Activated CD8-positive, alpha-beta memory T cell treated with anti-CD3 and anti-CD28 coated beads, Interleukin-2, amount 50 U/mL, for 48 hours (primary cell): ENCODE data around the gene CLCN6.
A peak's percentile ranks its signal among the peaks of the same experiment; 100 is the strongest.

ENCODE experiments used
- DNase-seq: peaks from one replicate; pipeline ENCODE4 v3.0.0-alpha.2; 2020

CLCN6 gene

DNA sequence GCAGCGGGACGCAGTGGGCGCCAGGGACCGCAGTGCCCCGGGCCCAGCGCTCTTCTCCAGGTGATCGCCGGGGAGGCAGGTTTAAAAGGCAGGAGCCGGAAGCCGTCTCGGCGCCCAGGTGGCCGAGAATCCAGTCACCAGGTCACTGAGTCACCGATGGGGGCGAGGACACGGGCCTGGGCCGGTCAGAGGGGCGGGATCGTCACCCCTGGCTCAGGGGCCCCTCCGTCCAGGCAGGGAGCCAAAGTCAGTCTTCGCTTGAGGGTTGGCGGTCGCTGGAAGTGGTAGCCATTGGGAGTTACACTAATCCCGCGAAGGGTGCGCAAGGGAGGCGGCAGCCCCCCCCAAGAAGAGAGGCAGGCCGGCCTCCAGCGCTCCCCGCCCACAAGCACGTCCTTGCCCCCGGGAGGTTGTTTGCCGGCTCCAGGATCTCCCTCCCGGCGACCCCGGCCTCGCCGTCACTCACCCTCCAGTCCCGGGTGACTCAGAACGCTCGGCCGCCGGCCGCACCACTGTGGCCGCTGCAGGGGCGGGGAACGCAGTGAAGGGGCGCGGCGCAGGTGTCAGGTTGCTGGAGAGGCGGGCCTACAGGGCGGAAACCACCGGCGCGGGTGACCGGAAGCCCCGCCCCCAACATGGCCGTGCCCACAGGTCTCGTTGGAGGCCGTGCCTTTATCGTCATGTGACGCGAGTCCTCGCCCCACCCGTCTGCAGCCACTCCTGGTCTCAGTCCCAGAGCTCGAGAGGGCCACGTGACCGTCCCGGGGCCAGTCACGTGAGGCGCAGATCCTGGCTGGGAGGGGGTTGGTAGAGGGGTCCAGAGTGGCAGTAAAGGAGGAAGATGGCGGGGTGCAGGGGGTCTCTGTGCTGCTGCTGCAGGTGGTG is at the start of gene CLCN6, which contains the start of gene MTHFR:
CLCN6 (plus strand) TSS at position 770 of the 885 bp plus-strand sequence; CDS start at position 842, 72 bp downstream.
MTHFR (minus strand) TSS at position 543 of the 885 bp plus-strand sequence. CDS start 2,848 bp downstream, outside the sequence.
- DNase-seq, result peak; percentile 98

GRCh38 chr1:11757047-11757446 is 48.9 kb upstream of the CLCN6 start:
- no peak for DNase-seq

DNA sequence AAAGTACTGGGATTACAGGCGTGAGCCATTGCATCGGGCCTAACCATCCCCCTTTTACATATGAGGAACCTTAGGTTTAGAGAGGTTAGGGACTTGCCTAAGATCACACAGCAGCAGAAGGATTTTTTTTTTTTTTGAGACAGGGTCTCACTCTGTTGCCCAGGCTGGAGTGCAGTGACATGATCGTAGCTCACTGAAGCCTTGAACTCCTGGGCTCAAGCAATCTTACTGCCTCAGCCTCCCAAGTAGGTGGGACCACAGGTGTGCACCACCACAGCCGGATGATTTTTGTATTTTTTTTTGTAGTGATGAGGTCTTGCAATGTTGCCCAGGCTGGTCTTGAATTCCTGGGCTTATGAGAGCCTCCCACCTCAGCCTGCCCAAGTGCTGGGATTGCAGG is 46.2 kb upstream of the CLCN6 start:
- DNase-seq, result no peak

- no peak for DNase-seq
Observed at GRCh38 chr1:11761285-11761684, 44.7 kb upstream of the CLCN6 start.

GRCh38 chr1:11761988-11762406 is 44.0 kb upstream of the CLCN6 start, which contains the start of gene C1orf167:
TSS of gene C1orf167 (plus strand) at chr1:11762193. CDS start at chr1:11764401, 2,208 bp downstream.
- DNase-seq, result peak; percentile 69

DNA sequence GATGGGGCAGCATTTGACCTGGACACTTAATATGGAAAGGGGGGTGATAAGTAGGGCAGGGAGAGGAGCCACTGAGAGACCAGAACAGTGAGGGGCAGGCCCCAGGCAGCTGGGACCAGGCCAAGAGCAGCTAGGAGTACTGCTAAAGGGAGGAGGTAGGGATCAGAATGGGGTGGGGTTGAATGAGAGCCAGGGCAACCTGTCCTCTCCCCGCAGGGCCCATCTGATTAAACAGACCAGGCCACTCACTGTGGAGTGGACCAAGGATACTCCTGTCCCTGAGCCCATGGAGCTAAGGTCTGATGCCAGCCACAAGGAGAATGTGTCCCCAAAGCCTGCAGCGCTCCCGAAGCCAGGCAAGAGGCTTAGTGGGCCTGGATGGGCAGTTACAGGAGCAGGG is 41.9 kb upstream of the CLCN6 start:
- DNase-seq, result no peak

DNA sequence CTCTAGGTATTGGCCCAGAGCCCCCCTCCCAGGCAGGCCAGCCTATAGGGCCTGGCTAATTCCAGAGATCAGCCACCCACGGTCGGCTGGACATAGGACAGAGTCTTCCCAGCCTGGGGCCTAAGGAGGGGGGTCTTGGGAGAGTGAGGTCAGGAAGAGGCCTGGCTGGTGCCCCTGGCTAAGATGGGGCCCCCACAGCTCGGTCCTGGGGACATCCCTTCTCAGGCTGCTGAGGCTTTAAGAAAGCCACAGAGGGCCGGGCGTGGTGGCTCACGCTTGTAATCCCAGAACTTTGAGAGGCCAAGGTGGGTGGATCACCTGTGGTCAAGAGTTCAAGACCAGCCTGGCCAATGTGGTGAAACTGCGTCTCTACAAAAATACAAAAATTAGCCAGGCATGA is 41.5 kb upstream of the CLCN6 start:
- no peak for DNase-seq

GRCh38 chr1:11765661-11766428 is 40.1 kb upstream of the CLCN6 start:
- DNase-seq, result no peak

DNA sequence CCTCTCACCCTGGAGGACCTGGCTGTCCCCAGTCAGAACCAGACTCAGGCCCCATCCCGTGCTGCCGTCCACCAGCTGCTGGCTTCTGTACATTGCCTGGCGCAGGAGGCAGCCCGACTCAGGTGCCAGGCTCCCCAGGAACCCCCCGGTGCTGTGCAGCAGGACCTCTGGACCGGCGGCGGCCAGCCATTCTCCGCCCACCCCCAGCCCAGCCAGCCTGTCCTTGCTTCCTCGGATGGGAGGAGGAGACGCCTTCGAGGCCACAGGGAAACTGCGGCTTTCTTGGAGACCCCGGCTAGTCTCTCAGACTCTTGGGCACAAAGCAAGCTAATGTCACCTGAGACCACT is 39.6 kb upstream of the CLCN6 start:
- DNase-seq, result no peak

- DNase-seq, result no peak
Observed at GRCh38 chr1:11767922-11768704, 37.9 kb upstream of the CLCN6 start.

- no peak for DNase-seq
Observed at GRCh38 chr1:11768821-11769220, 37.2 kb upstream of the CLCN6 start.

GRCh38 chr1:11769274-11769673 is 36.7 kb upstream of the CLCN6 start:
- DNase-seq, result no peak

DNA sequence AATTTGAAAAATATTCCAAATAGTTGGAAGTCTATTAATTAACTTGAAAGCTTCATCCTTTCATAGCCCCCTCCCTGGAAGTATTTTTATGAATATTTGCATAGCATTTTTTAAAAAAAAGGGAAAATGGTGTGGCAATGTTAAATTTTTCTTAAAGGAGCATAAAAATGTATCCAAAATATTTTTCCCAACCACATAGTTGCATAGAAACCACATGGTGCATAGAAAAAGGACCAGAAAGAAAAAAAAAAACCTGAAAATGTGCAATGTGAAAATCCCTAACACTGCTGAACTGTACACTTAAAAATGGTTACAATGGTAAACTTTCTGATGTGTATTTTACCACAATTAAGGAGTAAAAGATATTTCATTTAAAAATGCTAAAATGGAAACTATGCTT is 36.0 kb upstream of the CLCN6 start:
- no peak for DNase-seq

- DNase-seq, result no peak
Observed at GRCh38 chr1:11771481-11772043, 34.4 kb upstream of the CLCN6 start.

GRCh38 chr1:11772458-11772857 is 33.5 kb upstream of the CLCN6 start:
- DNase-seq, result no peak

- no peak for DNase-seq
Observed at GRCh38 chr1:11774753-11775152, 31.2 kb upstream of the CLCN6 start.

GRCh38 chr1:11777658-11778322 is 28.2 kb upstream of the CLCN6 start:
- no peak for DNase-seq

DNA sequence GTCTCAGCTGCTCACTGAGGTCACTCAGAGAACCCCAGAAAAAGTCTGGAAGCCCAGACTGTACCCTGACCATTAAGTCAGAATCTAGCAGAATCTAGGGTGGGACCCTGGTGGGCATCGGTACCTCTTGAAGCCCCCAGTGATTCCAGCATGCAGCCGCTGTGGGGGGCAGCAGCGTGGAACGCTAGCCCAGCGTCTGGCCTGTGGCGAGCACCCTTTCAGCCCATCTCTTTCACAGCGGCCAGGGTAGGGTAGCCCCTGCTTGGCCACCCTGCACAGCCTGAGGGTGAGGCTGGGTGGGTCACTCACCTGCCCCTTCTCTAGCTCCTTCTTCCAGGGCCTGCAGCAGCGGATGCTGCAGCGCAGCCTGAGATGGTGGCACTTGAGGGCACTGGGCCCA is 27.7 kb upstream of the CLCN6 start:
- DNase-seq, result no peak

- no peak for DNase-seq
Observed at GRCh38 chr1:11778844-11779623, 27.0 kb upstream of the CLCN6 start.

- no peak for DNase-seq
Observed at GRCh38 chr1:11779715-11780379, 26.1 kb upstream of the CLCN6 start.
